GM12878 (cell line): ENCODE measurements around the gene PRM2. TPM values are rescaled to one million over a fixed set of nuclear protein-coding genes. Genes with fewer than 3 reads are reported as not detected.
A peak's percentile ranks its signal among the peaks of the same experiment; 100 is the strongest.

Experiments
- ATAC-seq: fragments of 200-7000 bp; cut with Tn5 transposase; 3 replicates; pipeline ENCODE4 v1.9.1; 2020; ENCODE audit warnings: mild to moderate bottlenecking, moderate library complexity
- BruUV-seq: library from RNA; stranded (reverse); fragments of 400-500 nt; replicated peaks from 2 replicates; lab custom pipeline; 2021; lab: Mats Ljungman, UMichigan
- CTCF ChIA-PET: fragments of 300-600 bp; sonication (Branson Sonifier 250); formaldehyde crosslinking; extraction: SDS; loops from one replicate; lab custom pipeline; 2021; ENCODE audit warnings: inconsistent platforms; lab: Yijun Ruan, JAX
- POLR2A ChIA-PET: fragments of 350-600 bp; formaldehyde crosslinking; extraction: SDS; loops from one replicate; lab custom pipeline; 2021; ENCODE audit warnings: inconsistent platforms; lab: Charles Lee
- RAD21 ChIA-PET: fragments of 300-600 bp; sonication (Branson Sonifier 250); formaldehyde crosslinking; loops from one replicate; lab custom pipeline; 2023; ENCODE audit warnings: antibody characterized with exemption; ENCODE audit not compliant: unreplicated experiment; lab: Charles Lee
- SMC1A ChIA-PET: fragments of 300-600 bp; sonication (Branson Sonifier 250); formaldehyde crosslinking; loops from one replicate; lab custom pipeline; 2023; ENCODE audit not compliant: unreplicated experiment, uncharacterized antibody; lab: Charles Lee
- DNase-seq: peaks from one replicate; pipeline ENCODE4 v3.0.0-alpha.2; 2011; ENCODE audit warnings: low read depth, low spot score
- FAIRE-seq: peaks from 3 replicates; lab custom pipeline; 2011; peaks lifted over from hg19 to GRCh38; lab: Jason Lieb, UNC
- H2AFZ ChIP-seq: 2 replicates; pipeline ENCODE4 v1.6.0; 2011; ENCODE audit warnings: low read depth, low read length, control low read depth; ENCODE audit not compliant: control insufficient read depth
- H3K27ac ChIP-seq: 2 replicates; pipeline ENCODE4 v1.5.1; 2011; ENCODE audit warnings: control low read depth; ENCODE audit not compliant: control insufficient read depth, insufficient read depth
- H3K27me3 ChIP-seq, 2 experiments: replicated peaks in 1 of 2; 2 replicates each; pipeline versions ENCODE4 v1.6.0 to v1.6.1; 2011; ENCODE audit warnings: low read length in 1 of 2; ENCODE audit not compliant: control insufficient read depth in 2 of 2, insufficient read depth in 2 of 2
- H3K36me3 ChIP-seq, 2 experiments: 2 replicates each; pipeline ENCODE4 v1.5.1; 2011; ENCODE audit warnings: low read length in 1 of 2; ENCODE audit not compliant: control insufficient read depth in 2 of 2, insufficient read depth in 2 of 2
- H3K4me1 ChIP-seq: 2 replicates; pipeline ENCODE4 v1.6.1; 2011; ENCODE audit warnings: mild to moderate bottlenecking, low read length, moderate library complexity, mixed read lengths; ENCODE audit not compliant: control insufficient read depth, insufficient read depth
- H3K4me2 ChIP-seq: 2 replicates; pipeline ENCODE4 v1.6.0; 2011; ENCODE audit warnings: control low read depth; ENCODE audit not compliant: control insufficient read depth, insufficient read depth
- H3K4me3 ChIP-seq: fragments of 200-600 bp; sonication (generic); 2 replicates; pipeline ENCODE4 v1.5.1; 2016
- H3K79me2 ChIP-seq: 2 replicates; pipeline ENCODE4 v1.6.0; 2011; ENCODE audit warnings: low read length; ENCODE audit not compliant: control insufficient read depth, insufficient read depth
- H3K9ac ChIP-seq: 2 replicates; pipeline ENCODE4 v1.8.0; 2011; ENCODE audit warnings: low read length, control low read depth, mixed read lengths; ENCODE audit not compliant: control insufficient read depth, insufficient read depth
- H3K9me3 ChIP-seq: replicated peaks from 3 replicates; pipeline ENCODE4 v1.5.1; 2011; ENCODE audit warnings: mild to moderate bottlenecking, low read length; ENCODE audit not compliant: control insufficient read depth, insufficient read depth
- H4K20me1 ChIP-seq: 2 replicates; pipeline ENCODE4 v1.6.0; 2011; ENCODE audit not compliant: control insufficient read depth, insufficient read depth
- BCL3 ChIP-seq: IDR thresholded peaks from 2 replicates; pipeline ENCODE4 v1.6.1; 2011; ENCODE audit warnings: borderline replicate concordance, low read depth, mild to moderate bottlenecking, moderate library complexity, low read length; ENCODE audit not compliant: insufficient read depth, poor library complexity, severe bottlenecking
- CHD4 ChIP-seq: fragments of 200-600 bp; sonication (generic); IDR thresholded peaks from 2 replicates; pipeline ENCODE4 v1.6.1; 2016; ENCODE audit warnings: mild to moderate bottlenecking
- DPF2 ChIP-seq: fragments of 450-650 bp; IDR thresholded peaks from 2 replicates; pipeline ENCODE4 v1.6.1; 2017; ENCODE audit warnings: mild to moderate bottlenecking
- ELK1 ChIP-seq: IDR thresholded peaks from 2 replicates; pipeline ENCODE4 v1.6.1; 2012; ENCODE audit warnings: low read depth, low read length, improper control_type of control experiment
- EP300 ChIP-seq, 2 experiments: fragments of 150-350 bp in 1 of 2; IDR thresholded peaks; 2 replicates each; pipeline ENCODE4 v1.6.1; 2011 to 2012; ENCODE audit warnings: low read depth in 2 of 2, low read length in 2 of 2, borderline replicate concordance in 1 of 2, improper control_type of control experiment in 1 of 2, inconsistent platforms in 1 of 2; ENCODE audit not compliant: control insufficient read depth in 1 of 2
- IRF4 ChIP-seq: IDR thresholded peaks from 2 replicates; pipeline ENCODE4 v1.6.1; 2011; ENCODE audit warnings: low read depth, low read length
- NR2F1 ChIP-seq: fragments of 450-650 bp; conservative IDR thresholded peaks from 2 replicates; pipeline ENCODE4 v1.6.1; 2017; ENCODE audit warnings: mild to moderate bottlenecking
- NRF1 ChIP-seq: conservative IDR thresholded peaks from 2 replicates; pipeline ENCODE4 v1.6.1; 2011; ENCODE audit warnings: mild to moderate bottlenecking, low read depth, low read length, improper control_type of control experiment
- PAX5 ChIP-seq: IDR thresholded peaks from 2 replicates; pipeline ENCODE4 v1.6.1; 2011; ENCODE audit warnings: low read depth, low read length, borderline replicate concordance
- RAD21 ChIP-seq: IDR thresholded peaks from 2 replicates; pipeline ENCODE4 v1.6.1; 2011; ENCODE audit warnings: mild to moderate bottlenecking, low read depth, low read length, moderate library complexity; ENCODE audit not compliant: insufficient read depth
- RB1 ChIP-seq: fragments of 450-650 bp; formaldehyde crosslinking; IDR thresholded peaks from 2 replicates; pipeline ENCODE4 v1.6.1; 2017; ENCODE audit warnings: mild to moderate bottlenecking, borderline replicate concordance
- SMARCA5 ChIP-seq: fragments of 450-650 bp; IDR thresholded peaks from 2 replicates; pipeline ENCODE4 v1.6.1; 2017; ENCODE audit warnings: mild to moderate bottlenecking
- TCF12 ChIP-seq: IDR thresholded peaks from 2 replicates; pipeline ENCODE4 v1.6.1; 2011; ENCODE audit warnings: low read depth, mild to moderate bottlenecking, low read length
- ZNF24 ChIP-seq: fragments of 450-650 bp; IDR thresholded peaks from 2 replicates; pipeline ENCODE4 v1.6.1; 2017; ENCODE audit warnings: antibody characterized with exemption, mild to moderate bottlenecking
- ZNF592 ChIP-seq: fragments of 450-650 bp; IDR thresholded peaks from 2 replicates; pipeline ENCODE4 v1.6.1; 2017; ENCODE audit warnings: mild to moderate bottlenecking, moderate library complexity
- WGBS: methylation state at CpG from one replicate; pipeline ENCODE4 v1.1.6; 2016; ENCODE audit warnings: low lambda C conversion rate; ENCODE audit not compliant: insufficient replicate concordance, insufficient coverage; ENCODE audit errors: missing lambda C conversion rate; 5-methylcytosine and 5-hydroxymethylcytosine counted together
- in situ Hi-C: fragments of 300-500 bp; cut with MboI; formaldehyde crosslinking; loops from 9 replicates; pipeline ENCODE4 v1.14.3; 2018; ENCODE audit warnings: mixed read lengths
- intact Hi-C: fragments of 100-400 bp; cut with micrococcal nuclease; formaldehyde crosslinking; loops from one replicate; pipeline ENCODE4 v1.14.2; 2022; ENCODE audit not compliant: unreplicated experiment
- polyA plus RNA-seq, 11 experiments: library from polyadenylated mRNA; depleted of rRNA in 4 of 11; unstranded in 6 of 11; stranded (reverse) in 5 of 11; fragments of >200 nt; fragmentation: Nextera tagmentation in 4 of 11; fragmentation: Illumina TruSeq in 1 of 11; extraction: Ambion mirVana in 4 of 11; extraction: Trizol in 1 of 11; gene quantifications; 1 replicate in 1 of 11; 2 replicates in 10 of 11; pipeline versions ENCODE4 v1.2.1 to v1.2.3, GENCODE V29; 2011 to 2016; ENCODE audit warnings: inconsistent platforms in 2 of 11, missing spikeins in 2 of 11, low read depth in 1 of 11
- total RNA-seq, 4 experiments: library from RNA; depleted of rRNA in 3 of 4; stranded (reverse); fragments of >200 nt in 3 of 4; fragmentation: Illumina TruSeq in 1 of 4; extraction: Trizol in 1 of 4; gene quantifications; 2 replicates each; pipeline versions ENCODE4 v1.2.1 to v1.2.3, GENCODE V29; 2013 to 2021

PRM2 gene
- total and polyA plus RNA-seq, 10 of the 15 experiments (the other 5 are each of a cell fraction or from before 2014, with no cell fraction given) = not detected

GRCh38 chr16:11255737-11256660 lies 20.3 kb downstream of the PRM2 start, which contains the start of gene SOCS1:
Gene SOCS1 (minus strand): TSS chr16:11256204. CDS start chr16:11255478, 726 bp downstream.
- H3K9ac ChIP-seq = peak within 1 kb of the TSS; percentile 89
- H3K4me2 ChIP-seq = peak within 1 kb of the TSS; percentile 92
- peak; percentile 60 for ATAC-seq
- H3K27ac ChIP-seq = peak within 1 kb of the TSS; percentile 91
- H3K79me2 ChIP-seq = peaks cover 37% of the 10 kb centered on the region
- ChIA-PET RAD21 (interaction anchor here (0.6 to 11.8 kb wide), 69 partner anchors 8 to 314 kb away, joined by 3 to 243 read pairs (median 5); partner anchors contain the start of gene DEXI), POLR2A (interaction anchor here (0.6 to 6.6 kb wide), 38 partner anchors 14 to 566 kb away, joined by 3 to 80 read pairs (median 6); partner anchors contain the start of gene TNP2), CTCF (interaction anchor here (0.6 to 11.0 kb wide), 43 partner anchors 9 to 306 kb away, joined by 3 to 170 read pairs (median 5); no protein-coding TSS in a partner anchor), SMC1A (interaction anchor here (0.6 to 8.8 kb wide), 43 partner anchors 20 to 305 kb away, joined by 3 to 108 read pairs (median 5); no protein-coding TSS in a partner anchor)
- WGBS = under 1% methylated on average over 47 of the region's 100 CpGs
- intact Hi-C loops (loop anchor here (1.0 to 5.0 kb wide), 9 partner anchors 31 to 291 kb away; no protein-coding TSS in a partner anchor), in situ Hi-C loops (no loop called here)
- peak within 1 kb of the TSS; percentile 91 for H3K4me3 ChIP-seq
- no peak for DNase-seq
- H4K20me1 ChIP-seq = no peaks in the 10 kb centered on the region
- H3K27me3 ChIP-seq = no peaks in the 10 kb centered on the region
- peaks cover 43% of the 10 kb centered on the region for H3K4me1 ChIP-seq
- no peak for FAIRE-seq
- H3K36me3 ChIP-seq = peaks cover 0 to 3% of the 10 kb centered on the region in 2 experiments; a peak in 1 of 4 replicates
- BruUV-seq = no TSS peak
- peak within 1 kb of the TSS; percentile 77 for H2AFZ ChIP-seq
- H3K9me3 ChIP-seq = no peaks in the 10 kb centered on the region
- peak; percentile 79 for TF ChIP-seq BCL3
- peak; percentile 93 for TF ChIP-seq DPF2
- peak; percentile 68; the same call in 1 of the 2 replicates for TF ChIP-seq PAX5
- TF ChIP-seq ZNF24 = peak; percentile 77
- TF ChIP-seq RB1 = peak; percentile 72
- TF ChIP-seq ELK1 = 0 out of 2 replicates have a peak, but pooled peaks have one; percentile 28
- TF ChIP-seq NRF1 = peak; percentile 38; the same call in 1 of the 2 replicates
- TF ChIP-seq IRF4 = 0 out of 2 replicates have a peak, but pooled peaks have one; percentile 18
- TF ChIP-seq NR2F1 = peak; percentile 94
- TF ChIP-seq ZNF592 = peak; percentile 75; the same call in 1 of the 2 replicates
- TF ChIP-seq RAD21 = peak; percentile 68
- TF ChIP-seq CHD4 = no peak
- TF ChIP-seq TCF12 = peak; percentile 78
- 0 out of 2 replicates have a peak, but pooled peaks have one; percentile 84 for TF ChIP-seq SMARCA5
- TF ChIP-seq EP300 (IDR thresholded peaks at IDR 0.05; ENCODE audit: borderline replicate concordance in 1 of 2, control insufficient read depth in 1 of 2, low read depth in 2 of 2, low read length in 2 of 2) = 0 out of 4 replicates have a peak, but pooled peaks of 1 of the 2 experiments have one; percentile 7
